IMR-90 (cell line): ENCODE data around the gene CLRN1. TPM values are rescaled to one million over a fixed set of nuclear protein-coding genes. Genes with fewer than 3 reads are reported as not detected.

Source experiments
- ATAC-seq: fragments of 200-7000 bp; cut with Tn5 transposase; 2 replicates; pipeline ENCODE4 v1.9.1; 2020; ENCODE audit warnings: low read depth, mild to moderate bottlenecking, moderate library complexity
- BruUV-seq: library from RNA; stranded (reverse); fragments of 400-500 nt; replicated peaks from 2 replicates; lab custom pipeline; 2021; lab: Mats Ljungman, UMichigan
- CTCF ChIA-PET: fragments of 300-600 bp; formaldehyde crosslinking; extraction: SDS; loops from one replicate; lab custom pipeline; 2021; ENCODE audit warnings: antibody characterized with exemption; lab: Yijun Ruan, JAX
- POLR2A ChIA-PET: fragments of 300-600 bp; sonication (Branson Sonifier 250); formaldehyde crosslinking; loops from one replicate; lab custom pipeline; 2022; ENCODE audit warnings: antibody characterized with exemption; ENCODE audit not compliant: unreplicated experiment; lab: Charles Lee
- DNase-seq: peaks from one replicate; pipeline ENCODE4 v3.0.0; 2013
- H2AFZ ChIP-seq: replicated peaks from 2 replicates; pipeline ENCODE3; 2013; ENCODE audit warnings: low read length, mild to moderate bottlenecking; ENCODE audit not compliant: poor library complexity
- H2AK5ac ChIP-seq: 2 replicates; pipeline ENCODE4 v1.6.1; 2013; ENCODE audit warnings: low read depth, low read length, inconsistent platforms
- H2AK9ac ChIP-seq: replicated peaks from 2 replicates; pipeline ENCODE3; 2013; ENCODE audit warnings: mild to moderate bottlenecking, low read depth, low read length, moderate library complexity; ENCODE audit not compliant: poor library complexity
- H2BK120ac ChIP-seq: 2 replicates; pipeline ENCODE4 v1.6.1; 2013; ENCODE audit warnings: low read depth, low read length, inconsistent platforms
- H2BK15ac ChIP-seq: 3 replicates; pipeline ENCODE4 v1.6.1; 2013; ENCODE audit warnings: low read depth, low read length, inconsistent platforms
- H2BK20ac ChIP-seq: 2 replicates; pipeline ENCODE4 v1.6.1; 2013; ENCODE audit warnings: low read depth, mild to moderate bottlenecking, inconsistent platforms, low read length, moderate library complexity
- H2BK5ac ChIP-seq: 2 replicates; pipeline ENCODE4 v1.6.1; 2013; ENCODE audit warnings: mild to moderate bottlenecking, low read depth, low read length, inconsistent platforms; ENCODE audit not compliant: poor library complexity, severe bottlenecking
- H3K14ac ChIP-seq: replicated peaks from 2 replicates; pipeline ENCODE4 v1.6.1; 2013; ENCODE audit warnings: low read depth, low read length, inconsistent platforms
- H3K18ac ChIP-seq: 2 replicates; pipeline ENCODE4 v1.6.1; 2013; ENCODE audit warnings: low read depth, low read length, control low read depth
- H3K23ac ChIP-seq: 2 replicates; pipeline ENCODE4 v1.6.1; 2013; ENCODE audit warnings: low read depth, low read length, inconsistent platforms
- H3K27ac ChIP-seq: 2 replicates; pipeline ENCODE4 v1.5.1; 2013; ENCODE audit warnings: mild to moderate bottlenecking, control low read depth, low read length; ENCODE audit not compliant: insufficient read depth
- H3K27me3 ChIP-seq: 2 replicates; pipeline ENCODE4 v1.6.1; 2013; ENCODE audit warnings: low read length; ENCODE audit not compliant: control insufficient read depth, insufficient read depth
- H3K36me3 ChIP-seq: 2 replicates; pipeline ENCODE4 v1.6.1; 2013; ENCODE audit warnings: low read length, mixed read lengths; ENCODE audit not compliant: control insufficient read depth, insufficient read depth
- H3K4ac ChIP-seq: 2 replicates; pipeline ENCODE4 v1.6.1; 2013; ENCODE audit warnings: low read depth, low read length, inconsistent platforms
- H3K4me1 ChIP-seq: 2 replicates; pipeline ENCODE4 v1.6.1; 2013; ENCODE audit warnings: low read length, mixed read lengths; ENCODE audit not compliant: control insufficient read depth, insufficient read depth
- H3K4me2 ChIP-seq: 2 replicates; pipeline ENCODE4 v1.6.1; 2013; ENCODE audit warnings: low read depth, mild to moderate bottlenecking, control low read depth, low read length, moderate library complexity
- H3K4me3 ChIP-seq: 2 replicates; pipeline ENCODE4 v1.5.1; 2013; ENCODE audit warnings: low read depth, mild to moderate bottlenecking, control low read depth, low read length, moderate library complexity; ENCODE audit not compliant: insufficient read depth
- H3K56ac ChIP-seq: 2 replicates; pipeline ENCODE4 v1.6.1; 2013; ENCODE audit warnings: low read length, inconsistent platforms; ENCODE audit not compliant: insufficient read depth; ENCODE audit errors: extremely low read depth
- H3K79me1 ChIP-seq, 2 experiments: 2 replicates each; pipeline ENCODE4 v1.6.1; 2013; ENCODE audit warnings: low read length in 2 of 2, inconsistent platforms in 1 of 2, low read depth in 1 of 2
- H3K9ac ChIP-seq: 2 replicates; pipeline ENCODE4 v1.6.1; 2013; ENCODE audit warnings: low read depth, low read length, control low read depth
- H3K9me1 ChIP-seq: 2 replicates; pipeline ENCODE4 v1.6.1; 2013; ENCODE audit warnings: low read length, inconsistent platforms; ENCODE audit not compliant: insufficient read depth
- H3K9me3 ChIP-seq: 2 replicates; pipeline ENCODE4 v1.6.1; 2013; ENCODE audit warnings: low read length; ENCODE audit not compliant: control insufficient read depth, insufficient read depth
- H4K20me1 ChIP-seq: 2 replicates; pipeline ENCODE4 v1.6.1; 2013; ENCODE audit warnings: low read length, inconsistent platforms; ENCODE audit not compliant: insufficient read depth
- H4K5ac ChIP-seq: 2 replicates; pipeline ENCODE4 v1.6.1; 2013; ENCODE audit warnings: mild to moderate bottlenecking, low read depth, low read length, control low read depth
- H4K8ac ChIP-seq, 2 experiments: 2 replicates each; pipeline ENCODE4 v1.6.1; 2013; ENCODE audit warnings: low read depth in 2 of 2, low read length in 2 of 2, control low read depth in 1 of 2, inconsistent platforms in 1 of 2
- H4K91ac ChIP-seq: 2 replicates; pipeline ENCODE4 v1.6.1; 2013; ENCODE audit warnings: low read depth, low read length, inconsistent platforms; ENCODE audit not compliant: insufficient read depth
- CHD1 ChIP-seq: IDR thresholded peaks from 2 replicates; pipeline ENCODE4 v1.6.1; 2012; ENCODE audit warnings: low read depth, low read length, improper control_type of control experiment
- MAZ ChIP-seq: IDR thresholded peaks from 2 replicates; pipeline ENCODE4 v1.6.1; 2012; ENCODE audit warnings: low read depth, mild to moderate bottlenecking, low read length, improper control_type of control experiment, moderate library complexity, borderline replicate concordance
- MXI1 ChIP-seq: IDR thresholded peaks from 2 replicates; pipeline ENCODE4 v1.6.1; 2012; ENCODE audit warnings: low read depth, mild to moderate bottlenecking, low read length, moderate library complexity, borderline replicate concordance
- NFE2L2 ChIP-seq: fragments of 150-350 bp; IDR thresholded peaks from 2 replicates; pipeline ENCODE4 v1.6.1; 2016; ENCODE audit warnings: low read depth, mild to moderate bottlenecking, low read length
- POLR2A ChIP-seq: IDR thresholded peaks from 2 replicates; pipeline ENCODE4 v1.6.1; 2012; ENCODE audit warnings: mild to moderate bottlenecking, low read depth, low read length
- RAD21 ChIP-seq: IDR thresholded peaks from 2 replicates; pipeline ENCODE4 v1.6.1; 2012; ENCODE audit warnings: low read length, improper control_type of control experiment
- RCOR1 ChIP-seq: IDR thresholded peaks from 2 replicates; pipeline ENCODE4 v1.6.1; 2012; ENCODE audit warnings: mild to moderate bottlenecking, low read length, improper control_type of control experiment; ENCODE audit not compliant: insufficient replicate concordance
- RFX5 ChIP-seq: IDR thresholded peaks from 2 replicates; pipeline ENCODE4 v1.8.0; 2012; ENCODE audit warnings: low read depth, mild to moderate bottlenecking, low read length, moderate library complexity
- SMC3 ChIP-seq: fragments of 150-350 bp; IDR thresholded peaks from 2 replicates; pipeline ENCODE4 v1.6.1; 2016; ENCODE audit warnings: low read depth, mild to moderate bottlenecking, antibody characterized with exemption, low read length, moderate library complexity
- WGBS, 2 experiments: methylation state at CpG; one replicate each; pipeline versions ENCODE4 v1.1.5 to v1.1.7; 2013; ENCODE audit warnings: missing lambda C conversion rate in 2 of 2; ENCODE audit not compliant: insufficient read length in 1 of 2; ENCODE audit errors: extremely low coverage in 2 of 2; 5-methylcytosine and 5-hydroxymethylcytosine counted together
- dilution Hi-C: fragments of 300-500 bp; cut with HindIII; formaldehyde crosslinking; loops from one replicate; pipeline ENCODE4 v1.14.3; 2018; ENCODE audit warnings: low sequenced_read_pairs; ENCODE audit not compliant: unreplicated experiment
- in situ Hi-C: fragments of 300-500 bp; cut with MboI; formaldehyde crosslinking; loops from 3 replicates; pipeline ENCODE4 v1.14.3; 2019; ENCODE audit warnings: low sequenced_read_pairs, inconsistent platforms, mixed read lengths
- intact Hi-C: fragments of 100-400 bp; cut with micrococcal nuclease; formaldehyde crosslinking; loops from 2 replicates; pipeline ENCODE4 v1.10.0; 2022
- polyA plus RNA-seq, 3 experiments: library from polyadenylated mRNA; depleted of rRNA; stranded (reverse); fragments of >200 nt; gene quantifications; 2 replicates each; pipeline ENCODE4 v1.2.3, GENCODE V29; 2012; ENCODE audit warnings: low replicate concordance in 1 of 3
- total RNA-seq: library from RNA; depleted of rRNA; stranded (reverse); fragments of >200 nt; gene quantifications from 2 replicates; pipeline ENCODE4 v1.2.3, GENCODE V29; 2012

Gene CLRN1
- total and polyA plus RNA-seq, 2 of the 4 experiments (the other 2 are of a cell fraction) = not detected

DNA sequence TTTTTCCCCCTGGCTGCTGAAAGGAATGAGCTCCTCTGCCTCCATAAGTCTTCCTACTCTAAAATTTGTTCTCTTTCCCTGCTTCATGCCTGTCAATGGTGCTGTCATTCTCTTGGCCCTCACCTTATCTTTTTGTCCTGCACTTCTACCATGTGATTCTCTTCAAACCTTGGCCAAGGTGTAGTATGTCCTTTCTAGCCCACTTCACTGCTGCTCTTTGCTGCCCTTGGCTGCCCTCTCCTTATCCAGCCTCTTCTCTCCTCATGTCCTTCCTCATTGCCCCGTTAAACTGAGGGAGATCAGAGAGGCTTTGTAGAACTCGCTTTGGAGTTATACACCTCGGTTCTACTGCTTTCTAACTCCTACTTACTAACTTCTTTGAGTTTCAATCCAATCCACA lies 87.0 kb downstream of the CLRN1 start:
- in situ Hi-C loops = no loop called here
- no peak overlapping the region for H2BK15ac ChIP-seq
- no peak overlapping the region for H2BK20ac ChIP-seq
- H3K18ac ChIP-seq = no peak overlapping the region
- intact Hi-C loops = no loop called here
- TF ChIP-seq MAZ (no peak), SMC3 (no peak), CHD1 (no peak), RFX5 (no peak), POLR2A (no peak), RCOR1 (no peak), MXI1 (no peak), NFE2L2 (no peak), RAD21 (no peak)
- H3K79me1 ChIP-seq = no peaks in the 10 kb centered on the region
- no peak overlapping the region for H3K14ac ChIP-seq
- no peaks in the 10 kb centered on the region for H3K4me1 ChIP-seq
- no peak overlapping the region for H3K4me3 ChIP-seq
- H3K36me3 ChIP-seq = no peaks in the 10 kb centered on the region
- H4K5ac ChIP-seq = no peak overlapping the region
- no peak overlapping the region for H2AFZ ChIP-seq
- no peak overlapping the region for H2AK5ac ChIP-seq
- H2BK5ac ChIP-seq = no peak overlapping the region
- CTCF ChIA-PET = no interaction called here
- peaks cover 16% of the 10 kb centered on the region for H3K27me3 ChIP-seq
- no peak for DNase-seq
- H4K91ac ChIP-seq = no peak overlapping the region
- POLR2A ChIA-PET = no interaction called here
- no peak overlapping the region for H4K8ac ChIP-seq
- H3K27ac ChIP-seq = no peak overlapping the region
- H3K9me1 ChIP-seq = no peaks in the 10 kb centered on the region
- ATAC-seq = no peak
- BruUV-seq = no TSS peak
- no peak overlapping the region for H2BK120ac ChIP-seq
- dilution Hi-C loops = no loop called here
- no peak overlapping the region for H3K9ac ChIP-seq
- H3K23ac ChIP-seq = no peak overlapping the region
- no peak overlapping the region for H3K4ac ChIP-seq
- no peaks in the 10 kb centered on the region for H3K9me3 ChIP-seq
- H4K20me1 ChIP-seq = no peaks in the 10 kb centered on the region
- H3K4me2 ChIP-seq = no peak overlapping the region
- no peak overlapping the region for H2AK9ac ChIP-seq
- no peak overlapping the region for H3K56ac ChIP-seq
- no CpG with 5 or more reads among the region's 3 CpGs for WGBS, 2 experiments
